WTC11 (cell line): ENCODE measurements around the gene DYNLT1. TPM values are rescaled to one million over a fixed set of nuclear protein-coding genes. Genes with fewer than 3 reads are reported as not detected.
A peak's percentile ranks its signal among the peaks of the same experiment; 100 is the strongest.

ENCODE experiments used
- ATAC-seq: fragments of 200-7000 bp; cut with Tn5 transposase; 2 replicates; pipeline ENCODE4 v1.10.0; 2021; ENCODE audit warnings: mild to moderate bottlenecking, moderate library complexity
- CTCF ChIA-PET: fragments of 300-600 bp; sonication (Branson Sonifier 250); formaldehyde crosslinking; loops from one replicate; lab custom pipeline; 2021; ENCODE audit warnings: antibody characterized with exemption; lab: Charles Lee
- POLR2A ChIA-PET: fragments of 350-600 bp; sonication (Branson Sonifier 250); formaldehyde crosslinking; loops from one replicate; lab custom pipeline; 2021; ENCODE audit warnings: antibody characterized with exemption; lab: Charles Lee
- DNase-seq: peaks from one replicate; pipeline ENCODE4 v3.0.0; 2021; ENCODE audit warnings: low spot score
- H3K27ac Mint-ChIP-seq: 2 replicates; pipeline ENCODE4 v1.8.0; 2021; ENCODE audit warnings: mixed read lengths
- H3K27me3 Mint-ChIP-seq: 2 replicates; pipeline ENCODE4 v1.8.0; 2021; ENCODE audit warnings: low read depth, mild to moderate bottlenecking, moderate library complexity, mixed read lengths
- H3K36me3 Mint-ChIP-seq: 2 replicates; pipeline ENCODE4 v1.8.0; 2021; ENCODE audit warnings: mixed read lengths
- H3K4me1 Mint-ChIP-seq: 2 replicates; pipeline ENCODE4 v1.8.0; 2022; ENCODE audit warnings: mixed read lengths
- H3K4me3 Mint-ChIP-seq: 2 replicates; pipeline ENCODE4 v1.8.0; 2021; ENCODE audit warnings: mild to moderate bottlenecking, moderate library complexity, mixed read lengths
- H3K9me3 Mint-ChIP-seq: 2 replicates; pipeline ENCODE4 v1.8.0; 2021; ENCODE audit warnings: mixed read lengths
- GRHL2 ChIP-seq: fragments of 250-450 bp; sonication (Bioruptor Pico); IDR thresholded peaks from 2 replicates; pipeline ENCODE4 v1.8.0; 2022; ENCODE audit warnings: mild to moderate bottlenecking, moderate library complexity; ENCODE audit not compliant: insufficient replicate concordance, severe bottlenecking
- GTF2I ChIP-seq: fragments of 250-450 bp; sonication (Bioruptor Pico); conservative IDR thresholded peaks from 2 replicates; pipeline ENCODE4 v1.4.0; 2021; ENCODE audit warnings: mild to moderate bottlenecking
- HMGA2 ChIP-seq: fragments of 250-450 bp; sonication (Bioruptor Pico); IDR thresholded peaks from 2 replicates; pipeline ENCODE4 v1.4.0; 2021; ENCODE audit warnings: mild to moderate bottlenecking, moderate library complexity
- IRF1 ChIP-seq: sonication (generic); formaldehyde crosslinking; IDR thresholded peaks from 2 replicates; pipeline ENCODE4 v1.8.0; 2023; ENCODE audit warnings: missing genetic modification reagents
- JUN ChIP-seq: sonication (generic); formaldehyde crosslinking; IDR thresholded peaks from 2 replicates; pipeline ENCODE4 v1.8.0; 2023; ENCODE audit warnings: mild to moderate bottlenecking, missing genetic modification reagents
- KAT7 ChIP-seq: sonication (generic); formaldehyde crosslinking; IDR thresholded peaks from 2 replicates; pipeline ENCODE4 v1.8.1; 2023; ENCODE audit warnings: missing genetic modification reagents, mild to moderate bottlenecking, borderline replicate concordance
- NR2C2 ChIP-seq: sonication (generic); formaldehyde crosslinking; IDR thresholded peaks from 2 replicates; pipeline ENCODE4 v1.8.0; 2022; ENCODE audit warnings: mild to moderate bottlenecking, missing genetic modification reagents
- RORB ChIP-seq: fragments of 250-450 bp; sonication (Bioruptor Pico); IDR thresholded peaks from 2 replicates; pipeline ENCODE4 v1.9.0; 2021; ENCODE audit warnings: mild to moderate bottlenecking
- SP1 ChIP-seq: sonication (generic); formaldehyde crosslinking; conservative IDR thresholded peaks from 2 replicates; pipeline ENCODE4 v1.8.1; 2022; ENCODE audit warnings: missing genetic modification reagents
- ZNF138 ChIP-seq: sonication (generic); formaldehyde crosslinking; conservative IDR thresholded peaks from 2 replicates; pipeline ENCODE4 v1.8.1; 2022; ENCODE audit warnings: mild to moderate bottlenecking, moderate library complexity, missing genetic modification reagents
- ZNF263 ChIP-seq: sonication (generic); formaldehyde crosslinking; IDR thresholded peaks from 2 replicates; pipeline ENCODE4 v1.8.1; 2022; ENCODE audit warnings: low read depth, mild to moderate bottlenecking, moderate library complexity, missing genetic modification reagents
- ZNF416 ChIP-seq: fragments of 250-450 bp; sonication (Bioruptor Pico); IDR thresholded peaks from 2 replicates; pipeline ENCODE4 v1.9.0; 2021; ENCODE audit warnings: mild to moderate bottlenecking, inconsistent platforms
- ZNF512 ChIP-seq: sonication (generic); formaldehyde crosslinking; IDR thresholded peaks from 2 replicates; pipeline ENCODE4 v1.8.1; 2022; ENCODE audit warnings: missing genetic modification reagents, borderline replicate concordance
- total RNA-seq: library from RNA; stranded (reverse); gene quantifications from 3 replicates; pipeline ENCODE4 v1.2.3, GENCODE V29; 2021
- TF ChIP-seq, protein P1 (sequence below): sonication (generic); formaldehyde crosslinking; IDR thresholded peaks from 2 replicates; pipeline ENCODE4 v1.8.1; 2023; ENCODE audit warnings: mild to moderate bottlenecking, missing genetic modification reagents, moderate library complexity
- TF ChIP-seq, protein P2 (sequence below): sonication (generic); formaldehyde crosslinking; conservative IDR thresholded peaks from 2 replicates; pipeline ENCODE4 v1.8.1; 2022; ENCODE audit warnings: mild to moderate bottlenecking, missing genetic modification reagents
- TF ChIP-seq, protein P3 (sequence below): sonication (generic); formaldehyde crosslinking; conservative IDR thresholded peaks from 2 replicates; pipeline ENCODE4 v1.8.1; 2023; ENCODE audit warnings: mild to moderate bottlenecking, low read depth, missing genetic modification reagents, moderate library complexity
- TF ChIP-seq, protein P4 (sequence below): fragments of 250-450 bp; sonication (Bioruptor Pico); IDR thresholded peaks from 2 replicates; pipeline ENCODE4 v1.9.0; 2021; ENCODE audit warnings: mild to moderate bottlenecking, borderline replicate concordance
- TF ChIP-seq, protein P5 (sequence below): sonication (generic); formaldehyde crosslinking; IDR thresholded peaks from 2 replicates; pipeline ENCODE4 v1.8.0; 2023; ENCODE audit warnings: missing genetic modification reagents, mild to moderate bottlenecking, borderline replicate concordance
- TF ChIP-seq, protein P6 (sequence below): sonication (generic); formaldehyde crosslinking; IDR thresholded peaks from 2 replicates; pipeline ENCODE4 v1.8.0; 2022; ENCODE audit warnings: mild to moderate bottlenecking, missing genetic modification reagents

Gene DYNLT1
- total RNA-seq, 1 experiment from 2014 or later: 79.0 TPM

DNA sequence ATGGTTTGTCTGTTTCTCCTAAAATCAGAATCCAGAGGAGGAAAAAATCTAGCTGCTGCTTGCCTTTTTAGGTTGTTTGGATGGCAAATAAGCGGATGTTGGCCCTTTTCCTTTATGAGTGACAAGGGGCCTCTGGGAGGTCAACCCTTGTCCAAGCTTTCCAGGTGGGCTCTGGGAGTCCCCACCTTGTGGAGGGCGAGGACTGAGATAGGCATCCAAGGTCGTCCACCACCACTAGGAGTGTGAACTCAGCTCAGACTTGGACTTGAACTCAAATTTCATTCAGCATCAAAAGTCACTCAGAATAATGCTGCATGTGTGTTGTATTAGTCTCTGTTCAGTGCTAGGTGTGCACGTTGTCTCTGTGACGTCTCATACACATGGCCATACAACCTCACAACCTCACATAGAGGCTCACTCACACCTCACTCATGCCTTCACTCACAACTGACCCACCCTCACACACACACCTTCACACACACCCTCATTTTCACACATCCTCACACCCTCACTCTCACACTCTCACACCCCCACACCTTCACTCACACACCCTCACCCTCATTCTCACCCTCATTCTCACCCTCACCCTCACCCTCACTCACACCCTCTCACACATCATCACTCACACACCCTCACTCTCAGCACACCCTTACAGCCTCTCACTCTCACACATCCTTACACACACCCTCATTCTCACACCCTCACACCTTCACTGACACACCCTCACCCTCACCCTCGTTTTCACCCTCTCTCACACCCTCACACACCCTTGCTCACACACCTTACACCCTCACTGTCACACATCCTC is 18.0 kb downstream of the DYNLT1 start:
- H3K27me3 Mint-ChIP-seq: no peaks in the 10 kb centered on the region
- H3K9me3 Mint-ChIP-seq: no peaks in the 10 kb centered on the region
- peak overlapping the region; percentile 11; the same call in 1 of the 2 replicates for H3K27ac Mint-ChIP-seq
- peaks cover 41% of the 10 kb centered on the region for H3K36me3 Mint-ChIP-seq
- DNase-seq (no peak), ATAC-seq (no peak)
- POLR2A ChIA-PET: no interaction called here
- no peak overlapping the region for H3K4me3 Mint-ChIP-seq
- CTCF ChIA-PET: no interaction called here
- peaks cover 23% of the 10 kb centered on the region for H3K4me1 Mint-ChIP-seq
- TF ChIP-seq HMGA2 (CRISPR knock-in tag) (no peak), KAT7 (no peak), ZNF512 (CRISPR knock-in tag) (no peak), NR2C2 (CRISPR knock-in tag) (no peak), GTF2I (CRISPR knock-in tag) (no peak), JUN (no peak), ZNF138 (no peak), ZNF263 (CRISPR knock-in tag) (no peak)
- TF ChIP-seq, protein P1, sequence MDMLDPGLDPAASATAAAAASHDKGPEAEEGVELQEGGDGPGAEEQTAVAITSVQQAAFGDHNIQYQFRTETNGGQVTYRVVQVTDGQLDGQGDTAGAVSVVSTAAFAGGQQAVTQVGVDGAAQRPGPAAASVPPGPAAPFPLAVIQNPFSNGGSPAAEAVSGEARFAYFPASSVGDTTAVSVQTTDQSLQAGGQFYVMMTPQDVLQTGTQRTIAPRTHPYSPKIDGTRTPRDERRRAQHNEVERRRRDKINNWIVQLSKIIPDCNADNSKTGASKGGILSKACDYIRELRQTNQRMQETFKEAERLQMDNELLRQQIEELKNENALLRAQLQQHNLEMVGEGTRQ (CRISPR knock-in tag): no peak
- TF ChIP-seq, protein P2, sequence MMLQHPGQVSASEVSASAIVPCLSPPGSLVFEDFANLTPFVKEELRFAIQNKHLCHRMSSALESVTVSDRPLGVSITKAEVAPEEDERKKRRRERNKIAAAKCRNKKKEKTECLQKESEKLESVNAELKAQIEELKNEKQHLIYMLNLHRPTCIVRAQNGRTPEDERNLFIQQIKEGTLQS: no peak
- TF ChIP-seq, protein P3, sequence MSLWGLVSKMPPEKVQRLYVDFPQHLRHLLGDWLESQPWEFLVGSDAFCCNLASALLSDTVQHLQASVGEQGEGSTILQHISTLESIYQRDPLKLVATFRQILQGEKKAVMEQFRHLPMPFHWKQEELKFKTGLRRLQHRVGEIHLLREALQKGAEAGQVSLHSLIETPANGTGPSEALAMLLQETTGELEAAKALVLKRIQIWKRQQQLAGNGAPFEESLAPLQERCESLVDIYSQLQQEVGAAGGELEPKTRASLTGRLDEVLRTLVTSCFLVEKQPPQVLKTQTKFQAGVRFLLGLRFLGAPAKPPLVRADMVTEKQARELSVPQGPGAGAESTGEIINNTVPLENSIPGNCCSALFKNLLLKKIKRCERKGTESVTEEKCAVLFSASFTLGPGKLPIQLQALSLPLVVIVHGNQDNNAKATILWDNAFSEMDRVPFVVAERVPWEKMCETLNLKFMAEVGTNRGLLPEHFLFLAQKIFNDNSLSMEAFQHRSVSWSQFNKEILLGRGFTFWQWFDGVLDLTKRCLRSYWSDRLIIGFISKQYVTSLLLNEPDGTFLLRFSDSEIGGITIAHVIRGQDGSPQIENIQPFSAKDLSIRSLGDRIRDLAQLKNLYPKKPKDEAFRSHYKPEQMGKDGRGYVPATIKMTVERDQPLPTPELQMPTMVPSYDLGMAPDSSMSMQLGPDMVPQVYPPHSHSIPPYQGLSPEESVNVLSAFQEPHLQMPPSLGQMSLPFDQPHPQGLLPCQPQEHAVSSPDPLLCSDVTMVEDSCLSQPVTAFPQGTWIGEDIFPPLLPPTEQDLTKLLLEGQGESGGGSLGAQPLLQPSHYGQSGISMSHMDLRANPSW: no peak
- TF ChIP-seq, protein P4, sequence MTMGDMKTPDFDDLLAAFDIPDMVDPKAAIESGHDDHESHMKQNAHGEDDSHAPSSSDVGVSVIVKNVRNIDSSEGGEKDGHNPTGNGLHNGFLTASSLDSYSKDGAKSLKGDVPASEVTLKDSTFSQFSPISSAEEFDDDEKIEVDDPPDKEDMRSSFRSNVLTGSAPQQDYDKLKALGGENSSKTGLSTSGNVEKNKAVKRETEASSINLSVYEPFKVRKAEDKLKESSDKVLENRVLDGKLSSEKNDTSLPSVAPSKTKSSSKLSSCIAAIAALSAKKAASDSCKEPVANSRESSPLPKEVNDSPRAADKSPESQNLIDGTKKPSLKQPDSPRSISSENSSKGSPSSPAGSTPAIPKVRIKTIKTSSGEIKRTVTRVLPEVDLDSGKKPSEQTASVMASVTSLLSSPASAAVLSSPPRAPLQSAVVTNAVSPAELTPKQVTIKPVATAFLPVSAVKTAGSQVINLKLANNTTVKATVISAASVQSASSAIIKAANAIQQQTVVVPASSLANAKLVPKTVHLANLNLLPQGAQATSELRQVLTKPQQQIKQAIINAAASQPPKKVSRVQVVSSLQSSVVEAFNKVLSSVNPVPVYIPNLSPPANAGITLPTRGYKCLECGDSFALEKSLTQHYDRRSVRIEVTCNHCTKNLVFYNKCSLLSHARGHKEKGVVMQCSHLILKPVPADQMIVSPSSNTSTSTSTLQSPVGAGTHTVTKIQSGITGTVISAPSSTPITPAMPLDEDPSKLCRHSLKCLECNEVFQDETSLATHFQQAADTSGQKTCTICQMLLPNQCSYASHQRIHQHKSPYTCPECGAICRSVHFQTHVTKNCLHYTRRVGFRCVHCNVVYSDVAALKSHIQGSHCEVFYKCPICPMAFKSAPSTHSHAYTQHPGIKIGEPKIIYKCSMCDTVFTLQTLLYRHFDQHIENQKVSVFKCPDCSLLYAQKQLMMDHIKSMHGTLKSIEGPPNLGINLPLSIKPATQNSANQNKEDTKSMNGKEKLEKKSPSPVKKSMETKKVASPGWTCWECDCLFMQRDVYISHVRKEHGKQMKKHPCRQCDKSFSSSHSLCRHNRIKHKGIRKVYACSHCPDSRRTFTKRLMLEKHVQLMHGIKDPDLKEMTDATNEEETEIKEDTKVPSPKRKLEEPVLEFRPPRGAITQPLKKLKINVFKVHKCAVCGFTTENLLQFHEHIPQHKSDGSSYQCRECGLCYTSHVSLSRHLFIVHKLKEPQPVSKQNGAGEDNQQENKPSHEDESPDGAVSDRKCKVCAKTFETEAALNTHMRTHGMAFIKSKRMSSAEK (CRISPR knock-in tag): no peak

DNA sequence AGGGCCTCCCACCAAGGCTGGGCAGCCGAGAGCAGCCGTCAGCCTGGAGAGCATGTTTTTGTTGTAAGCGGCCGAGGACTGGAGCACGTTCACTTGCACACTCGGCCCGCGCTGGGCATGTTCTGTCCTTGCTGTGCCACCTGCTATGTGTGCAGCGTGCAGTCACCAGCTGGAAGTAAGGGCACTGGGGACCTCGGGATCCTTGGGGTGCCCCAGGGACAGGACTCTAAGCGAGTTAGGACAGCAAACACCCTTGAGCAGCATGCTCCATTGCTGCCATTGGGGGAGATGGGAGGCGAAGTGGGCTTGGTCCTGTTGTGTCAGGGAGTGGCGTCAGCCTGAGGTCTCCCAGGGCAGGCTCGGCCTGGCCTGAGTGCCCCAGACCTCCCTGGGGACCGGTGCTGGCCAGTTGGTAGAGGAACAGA is 18.6 kb downstream of the DYNLT1 start:
- ChIA-PET CTCF (no interaction called here), POLR2A (no interaction called here)
- no peak overlapping the region for H3K4me3 Mint-ChIP-seq
- H3K27me3 Mint-ChIP-seq: no peaks in the 10 kb centered on the region
- DNase-seq (no peak), ATAC-seq (no peak)
- peak overlapping the region; percentile 78 for H3K27ac Mint-ChIP-seq
- peaks cover 23% of the 10 kb centered on the region for H3K4me1 Mint-ChIP-seq
- H3K36me3 Mint-ChIP-seq: peaks cover 38% of the 10 kb centered on the region
- no peaks in the 10 kb centered on the region for H3K9me3 Mint-ChIP-seq
- TF ChIP-seq RORB (no peak), ZNF416 (CRISPR knock-in tag) (no peak), GRHL2 (CRISPR knock-in tag) (no peak), SP1 (CRISPR knock-in tag) (no peak), HMGA2 (CRISPR knock-in tag) (no peak), IRF1 (no peak)
- TF ChIP-seq, protein P5, sequence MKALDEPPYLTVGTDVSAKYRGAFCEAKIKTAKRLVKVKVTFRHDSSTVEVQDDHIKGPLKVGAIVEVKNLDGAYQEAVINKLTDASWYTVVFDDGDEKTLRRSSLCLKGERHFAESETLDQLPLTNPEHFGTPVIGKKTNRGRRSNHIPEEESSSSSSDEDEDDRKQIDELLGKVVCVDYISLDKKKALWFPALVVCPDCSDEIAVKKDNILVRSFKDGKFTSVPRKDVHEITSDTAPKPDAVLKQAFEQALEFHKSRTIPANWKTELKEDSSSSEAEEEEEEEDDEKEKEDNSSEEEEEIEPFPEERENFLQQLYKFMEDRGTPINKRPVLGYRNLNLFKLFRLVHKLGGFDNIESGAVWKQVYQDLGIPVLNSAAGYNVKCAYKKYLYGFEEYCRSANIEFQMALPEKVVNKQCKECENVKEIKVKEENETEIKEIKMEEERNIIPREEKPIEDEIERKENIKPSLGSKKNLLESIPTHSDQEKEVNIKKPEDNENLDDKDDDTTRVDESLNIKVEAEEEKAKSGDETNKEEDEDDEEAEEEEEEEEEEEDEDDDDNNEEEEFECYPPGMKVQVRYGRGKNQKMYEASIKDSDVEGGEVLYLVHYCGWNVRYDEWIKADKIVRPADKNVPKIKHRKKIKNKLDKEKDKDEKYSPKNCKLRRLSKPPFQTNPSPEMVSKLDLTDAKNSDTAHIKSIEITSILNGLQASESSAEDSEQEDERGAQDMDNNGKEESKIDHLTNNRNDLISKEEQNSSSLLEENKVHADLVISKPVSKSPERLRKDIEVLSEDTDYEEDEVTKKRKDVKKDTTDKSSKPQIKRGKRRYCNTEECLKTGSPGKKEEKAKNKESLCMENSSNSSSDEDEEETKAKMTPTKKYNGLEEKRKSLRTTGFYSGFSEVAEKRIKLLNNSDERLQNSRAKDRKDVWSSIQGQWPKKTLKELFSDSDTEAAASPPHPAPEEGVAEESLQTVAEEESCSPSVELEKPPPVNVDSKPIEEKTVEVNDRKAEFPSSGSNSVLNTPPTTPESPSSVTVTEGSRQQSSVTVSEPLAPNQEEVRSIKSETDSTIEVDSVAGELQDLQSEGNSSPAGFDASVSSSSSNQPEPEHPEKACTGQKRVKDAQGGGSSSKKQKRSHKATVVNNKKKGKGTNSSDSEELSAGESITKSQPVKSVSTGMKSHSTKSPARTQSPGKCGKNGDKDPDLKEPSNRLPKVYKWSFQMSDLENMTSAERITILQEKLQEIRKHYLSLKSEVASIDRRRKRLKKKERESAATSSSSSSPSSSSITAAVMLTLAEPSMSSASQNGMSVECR (CRISPR knock-in tag): no peak
- TF ChIP-seq, protein P6, sequence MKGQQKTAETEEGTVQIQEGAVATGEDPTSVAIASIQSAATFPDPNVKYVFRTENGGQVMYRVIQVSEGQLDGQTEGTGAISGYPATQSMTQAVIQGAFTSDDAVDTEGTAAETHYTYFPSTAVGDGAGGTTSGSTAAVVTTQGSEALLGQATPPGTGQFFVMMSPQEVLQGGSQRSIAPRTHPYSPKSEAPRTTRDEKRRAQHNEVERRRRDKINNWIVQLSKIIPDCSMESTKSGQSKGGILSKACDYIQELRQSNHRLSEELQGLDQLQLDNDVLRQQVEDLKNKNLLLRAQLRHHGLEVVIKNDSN (CRISPR knock-in tag): no peak
